DMS114 treated with DMSO at 0.1 percent for 48 hours (cell line): ENCODE results near the gene SEC23IP.
A peak's percentile ranks its signal among the peaks of the same experiment; 100 is the strongest.

Experiments
- DNase-seq: peaks from one replicate; lab custom pipeline; 2025; ENCODE audit not compliant: unreplicated experiment; lab: John Stamatoyannopoulos, UW

SEC23IP gene

DNA sequence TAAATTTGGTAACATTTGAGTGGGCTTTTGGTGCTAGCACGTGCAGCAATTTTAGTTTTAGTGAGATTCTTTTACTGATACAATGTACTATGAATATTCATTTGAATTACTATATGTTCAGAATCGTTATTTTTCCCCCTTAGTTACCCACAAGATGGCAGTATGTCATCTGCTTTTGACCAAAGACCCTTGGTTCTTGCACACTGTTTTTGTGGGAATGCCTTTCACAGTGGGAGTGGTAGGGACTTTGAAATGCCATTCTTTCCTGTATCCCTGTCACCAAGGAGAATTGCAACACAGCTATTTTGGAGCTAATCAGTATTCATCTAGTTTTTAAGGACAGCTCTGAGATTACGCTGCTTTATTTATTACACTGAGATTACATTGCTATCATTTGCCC, 40.6 kb downstream of the SEC23IP start:
- DNase-seq: peak; percentile 27

DNA sequence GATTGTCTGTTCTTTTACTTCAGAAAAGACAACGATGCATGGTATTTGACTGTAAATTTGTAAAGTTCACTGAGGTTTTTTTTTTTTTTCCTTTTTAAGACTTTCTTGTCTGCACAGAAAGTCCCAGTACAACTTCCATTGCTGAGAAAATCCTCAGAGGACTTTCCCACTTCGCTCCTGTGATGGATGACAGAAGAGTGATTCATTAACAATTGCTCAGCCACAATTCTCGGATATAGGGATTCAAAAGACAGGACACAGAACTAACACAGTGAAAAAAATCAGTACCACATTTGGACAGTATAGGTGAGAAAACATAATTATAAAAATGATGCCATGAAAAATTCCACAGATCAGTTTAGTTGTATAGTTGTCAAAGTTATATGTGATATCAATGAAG, 48.0 kb downstream of the SEC23IP start:
- DNase-seq: no peak

DNA sequence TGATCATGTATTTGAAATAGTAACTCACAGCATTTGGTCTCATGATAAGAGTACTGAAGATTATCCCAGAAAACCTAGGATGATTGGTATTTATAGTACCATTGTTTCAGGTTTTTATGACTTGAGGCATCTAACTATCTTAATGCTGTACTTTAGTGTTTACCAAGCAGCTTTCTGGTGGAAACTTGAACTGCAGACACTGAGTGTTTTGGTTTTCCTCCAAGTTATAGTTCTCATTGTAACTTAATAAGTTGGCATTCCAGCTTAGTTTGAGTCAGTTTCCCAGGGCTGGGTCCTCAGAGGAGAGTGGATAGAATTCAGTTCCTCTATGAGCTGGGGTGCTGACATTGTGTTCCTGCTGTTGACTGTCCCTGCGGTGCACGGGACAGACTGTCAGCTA, 50.4 kb downstream of the SEC23IP start:
- no peak for DNase-seq

DNA sequence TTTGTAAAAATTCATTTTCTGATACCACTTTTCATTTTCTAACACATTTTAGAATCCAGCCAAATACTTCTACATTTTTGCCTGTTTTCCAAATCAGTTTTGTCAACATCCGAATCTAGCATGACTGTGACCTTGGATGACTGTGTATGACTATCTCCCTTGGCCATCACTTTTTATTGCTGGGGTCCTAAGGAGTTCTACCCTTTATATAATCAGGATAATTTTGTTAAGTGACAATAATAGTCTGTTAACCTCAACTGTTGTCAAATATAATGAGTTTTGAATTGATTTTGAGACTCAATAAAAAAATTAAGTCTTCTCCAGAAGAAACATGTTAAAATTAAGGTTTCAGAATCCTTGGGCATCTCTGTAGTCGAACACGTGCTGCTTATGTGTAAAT, 53.3 kb downstream of the SEC23IP start:
- DNase-seq: no peak

DNA sequence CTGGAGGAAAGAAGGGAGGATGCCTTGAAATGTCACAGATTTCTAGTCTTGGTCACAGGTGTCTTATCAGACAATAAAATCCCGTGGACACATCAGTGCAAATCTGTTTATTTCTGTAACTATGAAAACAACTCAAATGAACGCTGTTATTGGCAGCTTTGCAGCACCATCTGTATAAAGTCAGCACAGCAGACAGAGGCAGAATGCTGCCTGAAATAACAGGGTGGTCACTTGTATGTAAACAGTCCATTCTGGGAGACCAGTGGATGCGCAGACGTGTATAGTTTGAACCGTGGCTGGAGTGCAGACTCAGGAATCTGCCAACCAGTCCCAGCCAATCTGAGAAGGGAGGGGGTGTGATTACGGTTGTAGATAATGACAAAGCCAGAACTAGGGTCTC, 54.8 kb downstream of the SEC23IP start:
- DNase-seq: no peak

DNA sequence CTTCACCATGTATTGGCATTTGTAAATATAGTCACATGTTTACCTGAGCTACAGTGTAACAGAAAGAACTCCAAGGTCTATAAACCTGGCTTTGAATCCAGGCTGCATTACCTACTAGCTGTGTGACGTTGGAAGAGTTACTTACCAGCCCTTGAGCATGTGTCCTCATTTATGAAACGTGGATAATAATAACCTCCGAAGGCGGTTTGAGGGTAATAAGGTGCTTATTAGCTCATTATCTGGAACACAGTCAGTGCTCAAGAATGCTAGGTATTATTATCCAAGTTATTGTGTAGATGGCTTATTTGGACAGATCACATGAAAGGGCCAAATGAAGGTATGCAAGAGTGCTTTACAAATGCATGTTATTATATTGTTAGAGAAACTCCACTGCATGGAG, 64.9 kb downstream of the SEC23IP start:
- no peak for DNase-seq

DNA sequence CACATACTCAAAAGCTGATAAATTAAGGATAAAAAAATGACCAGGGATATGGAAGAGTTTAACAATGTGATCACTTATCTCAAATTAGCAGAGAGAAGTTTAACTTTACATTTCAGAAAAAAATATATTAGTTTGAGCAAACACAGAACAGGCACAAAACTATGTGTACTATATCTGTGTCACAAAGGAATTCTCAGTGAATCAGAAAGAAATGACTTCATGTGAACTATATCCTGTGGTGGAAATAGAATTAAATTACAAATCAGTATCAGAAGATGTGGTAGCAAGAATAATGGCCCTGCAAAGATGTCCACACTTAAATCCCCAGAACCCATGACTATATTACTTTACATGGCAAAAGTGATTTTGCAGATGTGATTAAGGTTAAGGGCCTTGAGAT, 70.3 kb downstream of the SEC23IP start:
- DNase-seq: no peak

DNA sequence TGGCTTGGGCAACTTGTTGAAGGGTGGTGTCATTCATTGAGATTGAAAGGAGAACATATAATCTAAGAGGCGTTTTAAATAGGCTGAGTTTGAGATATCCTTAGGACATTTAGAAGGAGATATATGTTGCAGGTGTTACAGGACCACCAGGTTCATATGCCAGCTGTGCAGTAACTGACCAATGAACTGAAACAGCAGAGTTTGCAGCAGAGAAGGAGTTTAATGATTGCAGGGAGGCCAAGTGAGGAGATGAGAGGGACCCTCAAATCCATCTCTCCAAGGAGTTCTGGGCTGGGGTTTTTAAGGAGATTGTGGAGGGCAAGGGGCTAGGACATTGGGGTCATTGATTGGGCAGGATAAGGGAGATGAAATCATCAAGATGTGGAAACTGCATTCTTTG, 74.5 kb downstream of the SEC23IP start:
- no peak for DNase-seq

DNA sequence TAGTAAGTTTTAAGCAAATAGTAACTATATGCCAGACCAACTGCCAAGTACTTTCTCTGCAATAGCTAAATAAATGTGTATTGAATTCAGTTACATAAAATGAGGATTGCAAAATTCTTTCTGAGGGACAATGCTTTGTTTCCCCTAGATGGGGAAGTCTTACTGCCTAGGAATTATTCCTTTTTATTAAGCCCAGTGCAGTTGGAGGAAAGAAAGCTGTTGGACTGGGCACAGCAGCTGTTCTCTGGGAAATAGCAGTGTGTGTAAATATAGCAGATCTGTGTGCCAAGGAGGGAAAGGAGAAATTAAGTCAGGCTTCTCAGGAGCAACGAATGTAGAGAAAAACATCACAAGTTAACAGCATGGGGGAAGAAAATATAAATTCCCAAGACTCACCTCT, 77.1 kb downstream of the SEC23IP start:
- no peak for DNase-seq

DNA sequence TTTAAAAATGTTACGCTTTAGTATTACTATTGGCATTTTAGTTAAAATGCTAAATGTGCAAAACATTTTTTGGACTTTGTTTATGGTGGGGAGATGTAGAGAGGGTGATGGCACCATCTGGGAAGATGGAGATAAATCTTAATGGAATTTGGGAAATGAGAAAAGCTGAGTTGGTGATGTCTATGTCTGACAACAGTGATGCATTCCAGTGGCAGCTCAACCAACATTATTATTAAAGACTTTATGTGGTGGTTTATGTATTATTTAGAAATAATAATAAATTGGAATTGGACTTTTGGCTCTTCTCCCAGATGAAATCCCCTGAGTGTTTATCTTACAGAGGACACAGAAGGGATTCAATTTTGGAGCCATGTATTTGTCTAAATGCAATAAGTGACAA, 77.6 kb downstream of the SEC23IP start:
- DNase-seq: no peak

DNA sequence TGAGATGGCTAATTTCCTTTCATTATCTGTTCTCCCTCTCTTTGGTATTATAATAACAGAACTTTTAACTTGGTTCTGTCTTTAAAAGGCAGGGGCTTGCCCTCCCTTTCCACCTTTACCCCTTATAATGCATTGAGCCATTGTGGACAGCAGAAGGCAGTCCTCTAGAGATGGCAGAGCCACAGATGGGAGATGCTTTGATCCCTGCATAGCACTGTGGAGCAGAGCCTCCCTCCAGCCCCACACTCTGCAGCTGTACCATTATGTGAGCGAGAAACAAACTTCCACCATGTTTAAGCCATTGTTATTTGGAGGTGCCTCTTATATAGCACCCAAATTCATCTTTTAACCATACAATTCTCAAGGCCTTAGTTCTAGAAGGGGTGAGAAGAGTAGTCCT, 78.4 kb downstream of the SEC23IP start:
- DNase-seq: no peak

DNA sequence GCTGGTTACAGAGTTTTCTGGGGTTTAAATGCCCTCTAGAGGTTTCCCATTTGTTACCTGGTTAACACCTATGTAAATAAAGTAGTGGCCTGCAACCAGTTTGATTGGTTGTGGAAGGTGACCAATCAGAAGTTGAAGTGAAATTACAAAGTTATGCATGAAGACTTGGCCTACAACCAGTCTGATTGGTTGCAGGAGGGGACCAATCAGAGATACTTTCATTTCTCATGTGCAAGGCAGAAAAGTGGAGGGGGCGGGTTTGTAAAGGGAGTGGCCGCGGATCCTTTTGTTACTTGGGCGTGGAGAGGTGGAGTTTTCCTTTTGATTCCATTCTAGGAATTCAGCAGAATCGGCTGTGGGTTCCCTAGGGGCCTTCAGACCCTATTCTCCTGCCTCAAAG, 80.8 kb downstream of the SEC23IP start:
- DNase-seq: no peak

DNA sequence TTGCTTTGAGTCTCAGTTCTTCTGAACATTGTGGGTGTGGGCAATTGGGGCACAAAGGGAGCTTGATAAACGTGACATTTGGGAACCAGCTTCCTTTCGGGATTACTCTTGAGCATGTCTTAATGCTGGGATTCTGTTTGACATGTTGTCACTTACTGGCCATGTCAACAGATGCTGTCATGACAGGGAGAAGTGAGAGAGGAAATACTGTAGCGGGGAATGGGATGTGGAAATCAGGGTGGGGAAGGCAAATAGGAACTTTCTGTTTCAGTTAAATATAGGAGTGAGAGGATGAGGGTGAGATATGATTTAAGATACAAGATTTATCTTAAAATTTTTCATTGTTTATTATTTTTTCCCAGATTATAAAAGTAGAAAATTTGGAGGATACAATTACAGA, 83.9 kb downstream of the SEC23IP start:
- no peak for DNase-seq

DNA sequence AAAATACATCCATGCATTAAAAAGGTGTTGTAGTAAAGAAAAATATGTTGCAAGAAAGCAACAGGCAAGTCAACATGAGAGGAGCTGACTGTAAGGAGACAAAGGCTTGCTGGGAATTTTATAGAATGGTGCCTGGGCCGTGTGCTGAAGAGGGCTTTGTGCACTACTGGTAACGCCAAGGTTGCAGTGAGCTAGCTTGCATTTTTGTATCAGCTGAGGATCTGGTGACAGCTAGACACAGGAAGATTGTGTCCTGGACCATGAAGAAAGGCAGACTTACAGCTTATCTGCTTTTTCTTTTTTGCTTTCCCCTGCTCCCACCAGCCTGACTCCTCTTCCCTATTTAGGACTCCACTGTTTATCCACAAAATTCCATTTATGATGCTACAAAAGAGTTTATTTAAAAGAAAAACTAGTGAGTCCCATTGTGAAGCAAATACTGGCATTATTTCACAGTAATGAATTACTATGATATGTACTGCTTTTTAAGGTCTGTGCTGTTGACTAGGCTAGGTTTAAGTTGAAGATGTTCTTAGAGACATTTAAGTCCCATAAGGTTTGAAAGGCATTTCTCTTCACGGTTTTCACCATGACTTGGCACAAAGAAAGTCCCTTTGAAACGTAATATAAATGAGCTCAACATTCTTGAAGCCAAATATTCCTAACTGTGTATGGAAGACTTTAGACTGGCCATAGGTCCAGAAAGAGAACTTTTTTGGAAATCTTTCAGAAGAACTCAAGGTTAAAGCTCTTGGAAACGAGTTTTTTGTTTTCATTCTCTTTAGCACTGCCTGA, 88.6 kb downstream of the SEC23IP start:
- DNase-seq: no peak

DNA sequence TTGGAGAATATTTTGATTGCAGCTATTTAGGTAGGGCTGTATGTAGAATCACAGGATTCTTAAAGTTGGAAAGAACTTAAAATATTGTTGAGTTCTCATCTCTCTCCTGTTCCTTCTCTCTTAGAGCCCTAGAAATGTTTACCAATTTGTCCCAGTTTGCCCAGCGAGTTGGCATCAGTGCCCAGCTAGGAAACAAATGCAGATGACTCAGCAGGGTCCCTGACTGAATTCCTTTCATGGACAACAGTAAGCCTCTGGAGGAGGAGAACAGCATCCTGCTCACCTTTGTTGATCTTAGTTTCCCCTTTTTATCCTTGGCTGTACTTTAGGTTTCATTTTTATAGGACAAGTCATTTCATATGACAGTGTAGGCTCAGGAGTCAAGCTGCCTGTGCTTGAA, 89.3 kb downstream of the SEC23IP start:
- no peak for DNase-seq

DNA sequence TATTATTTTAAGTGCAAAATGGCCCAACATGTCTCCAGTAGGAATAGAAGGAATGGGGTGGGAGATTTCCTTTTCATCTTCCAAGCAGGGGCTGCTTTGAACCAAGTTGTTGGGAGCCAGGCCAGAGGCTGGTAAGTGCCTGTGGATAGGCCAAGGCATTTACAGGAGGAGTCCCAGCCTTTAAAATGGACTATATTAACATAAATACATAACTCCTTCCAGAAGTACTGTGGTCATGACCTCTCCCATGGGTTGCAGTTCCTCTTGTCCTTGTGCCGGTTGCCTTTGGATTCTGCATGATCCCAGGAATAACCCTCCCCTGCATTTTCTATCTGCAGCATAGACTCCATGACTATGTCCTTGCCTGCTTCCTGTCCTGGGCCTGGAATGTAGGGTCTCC, 95.8 kb downstream of the SEC23IP start:
- no peak for DNase-seq

DNA sequence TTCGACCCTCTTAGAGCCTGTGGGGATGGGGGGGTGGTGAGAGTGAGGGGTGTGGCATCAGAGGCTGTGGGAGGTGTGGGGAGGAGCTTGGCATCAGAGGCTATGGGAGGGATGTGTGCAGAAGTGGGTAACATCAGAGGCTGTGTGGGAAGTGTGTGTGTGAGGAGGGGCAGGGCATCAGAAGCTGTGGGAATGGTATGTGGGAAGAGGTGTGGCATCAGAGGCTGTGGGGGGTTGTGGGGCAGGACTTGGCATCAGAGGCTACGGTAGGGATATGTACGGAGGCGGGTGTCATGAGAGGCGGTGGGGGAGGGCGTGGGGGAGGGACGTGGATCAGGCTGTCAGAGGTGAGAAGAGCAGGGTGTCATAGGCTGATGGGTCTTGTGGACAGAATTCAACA, 97.4 kb downstream of the SEC23IP start:
- no peak for DNase-seq

DNA sequence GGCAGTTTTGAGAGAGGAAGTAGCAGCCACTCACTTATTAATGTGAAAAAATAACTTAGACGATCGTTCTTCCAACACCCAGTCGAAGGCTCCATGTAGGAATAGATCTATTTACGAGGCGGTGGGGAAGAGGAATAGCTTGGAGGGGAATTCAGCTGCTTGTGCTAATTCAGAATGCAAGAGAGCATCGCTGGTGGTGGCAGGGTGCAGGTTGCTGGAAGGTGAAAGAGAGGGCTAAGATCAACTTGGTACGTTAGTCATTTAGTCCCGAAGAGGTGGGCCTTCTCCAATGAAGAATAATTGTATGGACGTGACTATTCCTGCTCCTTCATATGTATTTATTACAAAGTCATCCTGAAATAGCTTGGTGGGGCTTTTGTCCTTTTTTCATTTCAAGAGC, 98.5 kb downstream of the SEC23IP start:
- no peak for DNase-seq

DNA sequence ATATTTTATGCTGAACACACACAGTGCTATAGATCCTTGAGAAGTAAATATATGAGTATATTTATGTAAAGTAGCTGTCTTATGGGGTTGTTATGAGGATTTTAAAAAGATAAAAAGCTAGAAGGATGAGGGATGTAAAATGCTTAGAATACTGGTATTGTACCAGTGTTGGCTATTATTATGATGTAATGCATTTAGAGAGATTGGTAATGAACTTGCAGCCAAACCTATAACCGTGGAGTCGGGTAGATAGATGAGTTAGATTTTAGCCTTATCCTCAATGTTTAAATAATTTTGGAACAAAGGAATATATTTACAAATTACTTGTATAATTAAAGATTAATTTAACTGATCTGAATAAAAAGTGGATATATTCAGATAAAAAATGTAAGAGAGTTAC, 99.3 kb downstream of the SEC23IP start:
- no peak for DNase-seq
